ENCODE measurements around the gene PSMD7.

Gene PSMD7

DNA sequence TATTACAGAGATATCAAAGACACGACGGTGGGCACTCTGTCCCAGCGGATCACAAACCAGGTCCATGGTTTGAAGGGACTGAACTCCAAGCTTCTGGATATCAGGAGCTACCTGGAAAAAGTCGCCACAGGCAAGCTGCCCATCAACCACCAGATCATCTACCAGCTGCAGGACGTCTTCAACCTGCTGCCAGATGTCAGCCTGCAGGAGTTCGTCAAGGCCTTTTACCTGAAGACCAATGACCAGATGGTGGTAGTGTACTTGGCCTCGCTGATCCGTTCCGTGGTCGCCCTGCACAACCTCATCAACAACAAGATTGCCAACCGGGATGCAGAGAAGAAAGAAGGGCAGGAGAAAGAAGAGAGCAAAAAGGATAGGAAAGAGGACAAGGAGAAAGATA, 8.7 kb downstream of the PSMD7 start:
- no peaks in the 10 kb centered on the region for H3K4me1 ChIP-seq (ENCODE audit: insufficient read depth, insufficient read length)
- H3K9me3 ChIP-seq (ENCODE audit: insufficient read depth, low read length), result no peaks in the 10 kb centered on the region
- H3K9ac ChIP-seq (ENCODE audit: insufficient read length, low read depth), result no peak overlapping the region
- no peak overlapping the region for H3K4me3 ChIP-seq (ENCODE audit: insufficient read length, low read depth)
- no peak for TF ChIP-seq YY1 (IDR thresholded peaks at IDR 0.05; ENCODE audit: insufficient read depth, insufficient read length)
- TF ChIP-seq SUZ12 (IDR thresholded peaks at IDR 0.05; ENCODE audit: extremely low read depth, insufficient read depth, insufficient read length), result no peak
- TF ChIP-seq ZNF274 (IDR thresholded peaks at IDR 0.05; ENCODE audit: low read depth, low read length), result no peak
- H3K36me3 ChIP-seq (ENCODE audit: insufficient read depth, insufficient read length, low read length), result peaks cover 75% of the 10 kb centered on the region
- no peak for DNase-seq (ENCODE audit: low read depth, low spot score)
- no peaks in the 10 kb centered on the region for H3K27me3 ChIP-seq (ENCODE audit: insufficient read depth, insufficient read length)

DNA sequence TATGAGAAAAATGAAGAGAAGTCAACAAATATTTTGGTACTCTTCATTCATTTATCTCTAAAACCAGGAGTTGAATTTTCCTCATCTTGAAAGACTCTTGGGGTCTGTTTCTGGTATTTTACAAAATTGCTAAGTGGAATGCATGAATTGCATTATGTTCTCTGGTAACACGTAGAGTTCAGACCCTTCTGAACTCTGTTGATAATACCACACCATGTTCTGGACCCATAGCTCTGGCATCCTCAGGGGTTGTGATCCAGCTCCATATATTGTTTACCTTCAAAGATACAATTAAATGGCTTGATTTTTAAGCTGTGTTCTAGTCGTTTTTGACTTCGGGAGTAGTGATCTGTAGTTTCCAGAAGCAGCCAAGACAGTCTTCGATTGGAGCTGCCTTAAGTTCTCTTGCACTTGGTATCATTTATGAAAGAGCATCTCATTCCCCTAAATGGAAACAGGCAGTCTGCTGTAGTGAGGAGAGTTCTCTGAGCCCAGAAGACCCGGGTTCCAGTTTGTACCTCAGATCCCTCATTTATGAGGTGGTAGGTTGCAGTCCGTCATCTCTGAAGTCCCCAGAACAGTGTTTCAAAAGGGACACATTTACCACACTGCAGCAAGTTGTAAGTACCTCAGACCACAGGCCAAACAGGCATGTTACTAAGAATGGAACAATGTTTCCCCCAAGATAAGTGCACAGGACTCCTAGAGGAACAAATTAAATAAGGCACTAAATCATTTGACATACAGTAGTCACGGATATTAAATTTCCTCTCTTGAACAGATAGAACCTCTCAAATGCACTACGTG, 9.6 kb downstream of the PSMD7 start:
- TF ChIP-seq SUZ12 (IDR thresholded peaks at IDR 0.05; ENCODE audit: extremely low read depth, insufficient read depth, insufficient read length), result no peak
- Histone ChIP-seq H3K9me3 (ENCODE audit: insufficient read depth, low read length) (no peaks in the 10 kb centered on the region), H3K4me3 (ENCODE audit: insufficient read length, low read depth) (no peak overlapping the region), H3K36me3 (ENCODE audit: insufficient read depth, insufficient read length, low read length) (peaks cover 66% of the 10 kb centered on the region), H3K27me3 (ENCODE audit: insufficient read depth, insufficient read length) (no peaks in the 10 kb centered on the region), H3K9ac (ENCODE audit: insufficient read length, low read depth) (no peak overlapping the region), H3K4me1 (ENCODE audit: insufficient read depth, insufficient read length) (no peaks in the 10 kb centered on the region)
- no peak for DNase-seq (ENCODE audit: low read depth, low spot score)

DNA sequence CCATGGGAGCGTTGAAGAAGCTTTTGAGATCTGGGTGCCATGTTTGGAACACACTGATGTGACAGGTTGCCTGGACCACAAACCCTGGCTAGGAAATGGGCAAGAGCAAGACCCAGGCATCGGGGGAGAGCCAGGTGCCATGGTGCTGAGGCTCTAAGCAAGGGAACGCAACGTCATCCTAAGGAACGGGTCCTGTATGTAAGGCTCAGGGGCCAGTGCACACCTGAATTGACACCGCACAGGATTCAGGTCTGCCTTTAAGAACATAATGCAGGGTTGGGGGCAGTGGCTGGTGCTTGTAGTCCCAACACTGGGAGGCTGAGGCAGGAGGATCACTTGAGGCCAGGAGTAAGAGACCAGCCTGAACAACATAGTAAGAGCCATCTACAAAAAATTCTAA, 10.8 kb downstream of the PSMD7 start:
- Histone ChIP-seq H3K9ac (ENCODE audit: insufficient read length, low read depth) (no peak overlapping the region), H3K4me3 (ENCODE audit: insufficient read length, low read depth) (no peak overlapping the region), H3K9me3 (ENCODE audit: insufficient read depth, low read length) (no peaks in the 10 kb centered on the region), H3K36me3 (ENCODE audit: insufficient read depth, insufficient read length, low read length) (peaks cover 53% of the 10 kb centered on the region), H3K4me1 (ENCODE audit: insufficient read depth, insufficient read length) (no peaks in the 10 kb centered on the region), H3K27me3 (ENCODE audit: insufficient read depth, insufficient read length) (no peaks in the 10 kb centered on the region)
- no peak for TF ChIP-seq YY1 (IDR thresholded peaks at IDR 0.05; ENCODE audit: insufficient read depth, insufficient read length)
- TF ChIP-seq ZNF274 (IDR thresholded peaks at IDR 0.05; ENCODE audit: low read depth, low read length), result no peak
- TF ChIP-seq SUZ12 (IDR thresholded peaks at IDR 0.05; ENCODE audit: extremely low read depth, insufficient read depth, insufficient read length), result no peak
- no peak for DNase-seq (ENCODE audit: low read depth, low spot score)

DNA sequence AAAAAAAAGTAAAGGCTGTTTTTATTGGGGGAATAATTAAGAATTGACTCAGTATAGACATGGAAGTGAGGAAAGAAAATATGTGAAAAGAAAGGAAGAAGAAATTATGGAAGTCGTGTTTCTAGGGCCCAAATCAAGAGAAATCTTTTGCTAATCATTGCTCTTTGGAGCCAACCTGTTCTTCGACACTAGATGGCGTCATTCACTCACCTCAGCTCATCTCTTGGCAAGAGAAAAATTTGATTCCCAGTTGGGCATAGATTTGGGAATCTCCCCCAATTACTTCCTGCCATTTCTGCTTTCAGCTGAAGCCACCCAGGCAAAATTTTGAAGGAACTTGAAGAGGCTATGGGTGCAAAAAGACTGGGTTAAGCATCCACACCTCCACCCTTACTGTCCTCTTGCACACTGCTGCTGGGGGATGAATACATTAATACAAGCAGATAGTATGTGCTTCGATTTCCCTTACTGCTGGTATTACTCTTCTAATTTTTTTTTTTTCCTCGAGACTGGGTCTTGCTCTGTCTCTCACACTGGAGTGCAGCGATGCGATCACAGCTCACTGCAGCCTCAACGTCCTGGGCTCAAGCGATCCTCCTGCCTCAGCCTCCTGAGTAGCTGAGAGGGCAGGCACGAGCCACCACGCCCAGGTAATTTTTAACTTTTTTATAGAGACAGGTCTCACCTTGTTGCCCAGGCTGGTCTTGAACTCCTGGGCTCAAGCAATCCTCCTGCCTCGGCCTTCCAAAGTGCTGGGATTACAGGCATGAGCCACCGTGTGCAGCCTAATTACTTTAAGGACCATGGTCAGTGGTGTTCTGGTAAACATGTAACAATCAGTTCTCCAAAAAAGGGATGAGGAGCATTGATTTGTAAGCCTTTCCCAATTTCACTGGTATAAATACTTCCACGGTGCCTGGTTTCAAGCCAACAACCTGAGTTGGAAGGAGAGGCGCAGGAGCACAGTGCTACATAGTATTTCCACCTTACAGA, 13.5 kb downstream of the PSMD7 start:
- no peak overlapping the region for H3K4me3 ChIP-seq (ENCODE audit: insufficient read length, low read depth)
- no peaks in the 10 kb centered on the region for H3K4me1 ChIP-seq (ENCODE audit: insufficient read depth, insufficient read length)
- no peak overlapping the region for H3K9ac ChIP-seq (ENCODE audit: insufficient read length, low read depth)
- DNase-seq (ENCODE audit: low read depth, low spot score), result peak; percentile 36
- no peaks in the 10 kb centered on the region for H3K27me3 ChIP-seq (ENCODE audit: insufficient read depth, insufficient read length)
- H3K36me3 ChIP-seq (ENCODE audit: insufficient read depth, insufficient read length, low read length), result peaks cover 26% of the 10 kb centered on the region
- no peaks in the 10 kb centered on the region for H3K9me3 ChIP-seq (ENCODE audit: insufficient read depth, low read length)
- TF ChIP-seq ZNF274 (IDR thresholded peaks at IDR 0.05; ENCODE audit: low read depth, low read length) (no peak), SUZ12 (IDR thresholded peaks at IDR 0.05; ENCODE audit: extremely low read depth, insufficient read depth, insufficient read length) (no peak), YY1 (IDR thresholded peaks at IDR 0.05; ENCODE audit: insufficient read depth, insufficient read length) (no peak)

DNA sequence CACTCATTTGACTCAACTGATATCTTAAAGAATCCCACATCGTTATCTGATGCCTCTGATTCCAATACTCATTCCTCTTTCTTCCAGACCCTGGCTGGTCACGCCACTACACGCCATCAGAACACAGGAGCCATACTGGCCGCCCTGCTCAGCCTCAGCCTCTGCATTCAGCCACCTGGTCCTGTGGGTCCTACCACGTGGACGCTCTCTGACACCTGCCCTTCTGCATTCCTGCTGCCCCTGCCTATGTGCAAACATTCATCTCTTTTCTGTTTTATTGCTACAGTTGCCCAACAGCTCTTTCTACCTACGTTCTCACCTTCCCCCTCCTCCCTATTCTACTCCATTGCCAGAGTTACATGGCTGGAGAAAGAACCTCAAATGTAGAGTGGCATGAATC, 18.4 kb downstream of the PSMD7 start:
- TF ChIP-seq YY1 (IDR thresholded peaks at IDR 0.05; ENCODE audit: insufficient read depth, insufficient read length) (no peak), SUZ12 (IDR thresholded peaks at IDR 0.05; ENCODE audit: extremely low read depth, insufficient read depth, insufficient read length) (no peak), ZNF274 (IDR thresholded peaks at IDR 0.05; ENCODE audit: low read depth, low read length) (no peak)
- no peaks in the 10 kb centered on the region for H3K4me1 ChIP-seq (ENCODE audit: insufficient read depth, insufficient read length)
- no peak overlapping the region for H3K9ac ChIP-seq (ENCODE audit: insufficient read length, low read depth)
- H3K27me3 ChIP-seq (ENCODE audit: insufficient read depth, insufficient read length), result no peaks in the 10 kb centered on the region
- DNase-seq (ENCODE audit: low read depth, low spot score), result no peak
- no peaks in the 10 kb centered on the region for H3K36me3 ChIP-seq (ENCODE audit: insufficient read depth, insufficient read length, low read length)
- no peak overlapping the region for H3K4me3 ChIP-seq (ENCODE audit: insufficient read length, low read depth)
- no peaks in the 10 kb centered on the region for H3K9me3 ChIP-seq (ENCODE audit: insufficient read depth, low read length)

DNA sequence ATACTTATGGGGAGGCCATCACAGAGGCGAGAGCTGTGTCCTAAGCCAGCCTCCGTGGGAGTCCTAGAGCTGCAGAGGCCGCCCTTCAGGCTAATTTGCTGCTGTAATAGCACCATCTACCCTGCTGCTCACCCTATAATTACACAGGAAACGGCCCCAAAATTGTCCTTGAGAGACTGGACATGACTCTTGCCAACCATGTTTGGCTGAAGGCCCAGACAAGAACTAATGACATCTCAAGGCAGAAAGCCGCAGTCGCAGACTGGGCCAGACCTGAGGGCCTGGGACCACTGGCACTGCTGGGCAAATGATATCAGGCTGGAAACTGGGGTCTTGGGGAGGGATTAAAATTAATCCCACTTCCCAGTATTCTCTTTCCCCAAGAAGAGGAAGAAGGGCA, 24.1 kb downstream of the PSMD7 start:
- no peak for DNase-seq (ENCODE audit: low read depth, low spot score)

DNA sequence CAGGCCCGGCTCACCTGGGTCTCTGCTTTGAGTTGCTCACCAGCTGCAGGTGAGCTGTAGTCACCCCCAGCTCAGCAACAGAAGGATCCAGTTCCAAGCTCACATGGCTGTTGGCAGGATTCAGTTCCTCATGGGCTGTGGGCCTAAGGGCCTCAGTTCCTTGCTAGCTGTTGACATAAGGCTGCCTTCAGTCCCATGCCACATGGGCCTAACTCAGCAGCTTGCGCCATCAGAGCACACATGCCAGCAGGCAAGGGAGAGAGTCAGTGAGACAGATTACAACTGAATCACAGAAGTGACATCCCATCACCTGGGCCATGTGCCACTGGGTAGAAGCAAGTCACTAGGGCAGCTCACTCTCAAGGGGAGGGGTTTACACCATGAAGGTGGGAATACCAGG, 24.7 kb downstream of the PSMD7 start:
- no peak for DNase-seq (ENCODE audit: low read depth, low spot score)
- no peak for TF ChIP-seq YY1 (IDR thresholded peaks at IDR 0.05; ENCODE audit: insufficient read depth, insufficient read length)
- no peak for TF ChIP-seq SUZ12 (IDR thresholded peaks at IDR 0.05; ENCODE audit: extremely low read depth, insufficient read depth, insufficient read length)
- TF ChIP-seq ZNF274 (IDR thresholded peaks at IDR 0.05; ENCODE audit: low read depth, low read length), result no peak
- no peaks in the 10 kb centered on the region for H3K27me3 ChIP-seq (ENCODE audit: insufficient read depth, insufficient read length)
- H3K9ac ChIP-seq (ENCODE audit: insufficient read length, low read depth), result no peak overlapping the region
- peaks cover 13% of the 10 kb centered on the region for H3K36me3 ChIP-seq (ENCODE audit: insufficient read depth, insufficient read length, low read length)
- H3K9me3 ChIP-seq (ENCODE audit: insufficient read depth, low read length), result no peaks in the 10 kb centered on the region
- no peak overlapping the region for H3K4me3 ChIP-seq (ENCODE audit: insufficient read length, low read depth)
- peaks cover 3% of the 10 kb centered on the region for H3K4me1 ChIP-seq (ENCODE audit: insufficient read depth, insufficient read length)

More for the DNA sequence above, 24.1 kb downstream of the PSMD7 start:
- TF ChIP-seq ZNF274 (IDR thresholded peaks at IDR 0.05; ENCODE audit: low read depth, low read length) (no peak), SUZ12 (IDR thresholded peaks at IDR 0.05; ENCODE audit: extremely low read depth, insufficient read depth, insufficient read length) (no peak), YY1 (IDR thresholded peaks at IDR 0.05; ENCODE audit: insufficient read depth, insufficient read length) (no peak)
- H3K9ac ChIP-seq (ENCODE audit: insufficient read length, low read depth), result no peak overlapping the region
- peaks cover 7% of the 10 kb centered on the region for H3K36me3 ChIP-seq (ENCODE audit: insufficient read depth, insufficient read length, low read length)
- H3K4me3 ChIP-seq (ENCODE audit: insufficient read length, low read depth), result no peak overlapping the region
- no peaks in the 10 kb centered on the region for H3K9me3 ChIP-seq (ENCODE audit: insufficient read depth, low read length)
- H3K27me3 ChIP-seq (ENCODE audit: insufficient read depth, insufficient read length), result no peaks in the 10 kb centered on the region
- peaks cover 3% of the 10 kb centered on the region for H3K4me1 ChIP-seq (ENCODE audit: insufficient read depth, insufficient read length)
